Aorta (tissue), 5 donors: ENCODE measurements around the gene PNPLA7. TPM values are rescaled to one million over a fixed set of nuclear protein-coding genes. Genes with fewer than 3 reads are reported as not detected.

Experiments used
- ATAC-seq: fragments of 200-7000 bp; cut with Tn5 transposase; one replicate; pipeline ENCODE4 v1.9.1; 2022; ENCODE audit warnings: moderate library complexity; ENCODE audit not compliant: low FRiP score
- DNase-seq, 2 donors: peaks; one replicate each; pipeline ENCODE4 v3.0.0-alpha.2; 2020
- H3K27ac ChIP-seq, 2 donors: one replicate each; pipeline ENCODE4 v1.5.1; 2013; ENCODE audit warnings: low read length in 2 of 2, mild to moderate bottlenecking in 2 of 2, moderate library complexity in 2 of 2, control low read depth in 1 of 2, inconsistent platforms in 1 of 2, low read depth in 1 of 2
- H3K27me3 ChIP-seq, 2 donors: one replicate each; pipeline ENCODE4 v1.6.1; 2013; ENCODE audit warnings: control low read depth in 1 of 2, low read length in 1 of 2, mild to moderate bottlenecking in 1 of 2, moderate library complexity in 1 of 2; ENCODE audit not compliant: insufficient read depth in 2 of 2, control insufficient read depth in 1 of 2
- H3K36me3 ChIP-seq, 2 donors: one replicate each; pipeline ENCODE4 v1.6.1; 2013; ENCODE audit warnings: control low read depth in 1 of 2, low read length in 1 of 2, mild to moderate bottlenecking in 1 of 2; ENCODE audit not compliant: insufficient read depth in 2 of 2, control insufficient read depth in 1 of 2
- H3K4me1 ChIP-seq, 2 donors: one replicate each; pipeline ENCODE4 v1.6.1; 2013; ENCODE audit warnings: low read length in 2 of 2, control low read depth in 1 of 2, mild to moderate bottlenecking in 1 of 2, moderate library complexity in 1 of 2; ENCODE audit not compliant: insufficient read depth in 2 of 2, control insufficient read depth in 1 of 2
- H3K4me3 ChIP-seq, 2 donors: one replicate each; pipeline ENCODE4 v1.5.1; 2013; ENCODE audit warnings: low read length in 2 of 2, control low read depth in 1 of 2, mild to moderate bottlenecking in 1 of 2
- H3K9me3 ChIP-seq: one replicate; pipeline ENCODE4 v1.6.1; 2013; ENCODE audit warnings: mild to moderate bottlenecking, low read length; ENCODE audit not compliant: control insufficient read depth
- WGBS, 2 donors: extraction: QIAGEN DNeasy Blood & Tissue Kit; methylation state at CpG; one replicate each; pipeline ENCODE4 v1.1.7; 2013; 5-methylcytosine and 5-hydroxymethylcytosine counted together
- intact Hi-C, 2 donors: fragments of 100-400 bp; cut with DNase I; formaldehyde crosslinking; loops; one replicate each; pipeline versions ENCODE4 v1.14.2 to v1.15.0; 2022
- polyA plus RNA-seq, 2 donors: library from polyadenylated mRNA; stranded (reverse); fragments of 200-250 nt; gene quantifications; one replicate each; pipeline ENCODE4 v1.2.3, GENCODE V29; 2013
- total RNA-seq, 2 donors: library from RNA; stranded (reverse); fragmentation: NEBNext Ultra II Directional; extraction: Animal tissue kit (Norgen Biotek cat#: 25700); gene quantifications; one replicate each; pipeline ENCODE4 v1.2.1, GENCODE V29; 2021
- donor health status: healthy with polysubstance abuse.
- donor health status: Bipolar disorder and iron deficiency.
- donor health status: DM: no; HTN: no; CAD: no.
- donor health status: DM: no; HTN: no; CAD: no.
- donor health status: DM: yes; HTN: yes; CAD: no.

The PNPLA7 gene
- total and polyA plus RNA-seq, 4 donors = 2.1 to 36.6 (median 9.0) TPM

- H3K4me1 ChIP-seq = peaks cover 0 to 2% of the 10 kb centered on the region in 2 donors
- no peaks in the 10 kb centered on the region for H3K9me3 ChIP-seq
- H3K27me3 ChIP-seq = no peaks in the 10 kb centered on the region
- no peak overlapping the region for H3K4me3 ChIP-seq
- no peak for DNase-seq
- no peaks in the 10 kb centered on the region for H3K36me3 ChIP-seq
- H3K27ac ChIP-seq = no peak overlapping the region
- no peak for ATAC-seq
- intact Hi-C loops = no loop called here
- 78 to 82% methylated on average over 5 of the region's 5 CpGs for WGBS, 2 donors
These were observed 19.9 kb downstream of the PNPLA7 start for GRCh38 chr9:137530331-137530730.

GRCh38 chr9:137524981-137525317 is 25.3 kb downstream of the PNPLA7 start:
- Histone ChIP-seq H3K4me3 (no peak overlapping the region), H3K36me3 (no peaks in the 10 kb centered on the region), H3K4me1 (no peaks in the 10 kb centered on the region), H3K27ac (no peak overlapping the region), H3K9me3 (no peaks in the 10 kb centered on the region), H3K27me3 (no peaks in the 10 kb centered on the region)
- intact Hi-C loops = loop anchor here in 1 of 2 donors (2.0 to 10.0 kb wide), 2 partner anchors 100 to 230 kb away; partner anchors contain the start of genes EXD3 and NOXA1
- whole genome bisulfite sequencing, 2 donors = 87 to 91% methylated on average over 5 of the region's 5 CpGs
- DNase-seq (no peak), ATAC-seq (no peak)

- no peak for ATAC-seq
- Histone ChIP-seq H3K36me3 (no peaks in the 10 kb centered on the region), H3K27ac (no peak overlapping the region), H3K27me3 (no peaks in the 10 kb centered on the region), H3K4me3 (no peak overlapping the region), H3K4me1 (no peaks in the 10 kb centered on the region), H3K9me3 (no peaks in the 10 kb centered on the region)
- intact Hi-C loops = loop anchor here in 1 of 2 donors (2.0 to 10.0 kb wide), 2 partner anchors 100 to 230 kb away; partner anchors contain the start of genes EXD3 and NOXA1
- 95 to 96% methylated on average over 33 of the region's 33 CpGs for WGBS, 2 donors
- no peak for DNase-seq
These were observed 25.8 kb downstream of the PNPLA7 start for GRCh38 chr9:137524161-137524980.

- H3K4me1 ChIP-seq = no peaks in the 10 kb centered on the region
- DNase-seq (no peak), ATAC-seq (peak; percentile 29)
- no peaks in the 10 kb centered on the region for H3K36me3 ChIP-seq
- no peak overlapping the region for H3K27ac ChIP-seq
- H3K9me3 ChIP-seq = no peaks in the 10 kb centered on the region
- 91 to 92% methylated on average over 36 of the region's 36 CpGs for WGBS, 2 donors
- H3K4me3 ChIP-seq = no peak overlapping the region
- intact Hi-C loops = loop anchor here in 1 of 2 donors (10.0 kb wide), 1 partner anchor 98 kb away; the partner anchor contains the start of genes EXD3 and NOXA1
- no peaks in the 10 kb centered on the region for H3K27me3 ChIP-seq
These were observed 27.3 kb downstream of the PNPLA7 start for GRCh38 chr9:137522746-137523455.

GRCh38 chr9:137521405-137521985 is 28.7 kb downstream of the PNPLA7 start:
- intact Hi-C loops = loop anchor here in 1 of 2 donors (10.0 kb wide), 1 partner anchor 97 kb away; the partner anchor contains the start of genes EXD3 and NOXA1
- WGBS, 2 donors = 91 to 94% methylated on average over 18 of the region's 18 CpGs
- no peaks in the 10 kb centered on the region for H3K27me3 ChIP-seq
- ATAC-seq (no peak), DNase-seq (no peak)
- H3K36me3 ChIP-seq = no peaks in the 10 kb centered on the region
- no peaks in the 10 kb centered on the region for H3K9me3 ChIP-seq
- no peaks in the 10 kb centered on the region for H3K4me1 ChIP-seq
- H3K4me3 ChIP-seq = no peak overlapping the region
- no peak overlapping the region for H3K27ac ChIP-seq

GRCh38 chr9:137520614-137521404 is 29.4 kb downstream of the PNPLA7 start:
- no peaks in the 10 kb centered on the region for H3K4me1 ChIP-seq
- intact Hi-C loops = loop anchor here in 1 of 2 donors (10.0 kb wide), 1 partner anchor 96 kb away; the partner anchor contains the start of genes EXD3 and NOXA1
- H3K27me3 ChIP-seq = no peaks in the 10 kb centered on the region
- no peak for DNase-seq
- no peak overlapping the region for H3K4me3 ChIP-seq
- WGBS, 2 donors = 87 to 90% methylated on average over 29 to 30 of the region's 30 CpGs
- H3K9me3 ChIP-seq = no peaks in the 10 kb centered on the region
- no peak overlapping the region for H3K27ac ChIP-seq
- H3K36me3 ChIP-seq = no peaks in the 10 kb centered on the region
- peak; percentile 11 for ATAC-seq

- intact Hi-C loops = no loop called here
- Histone ChIP-seq H3K4me3 (no peak overlapping the region), H3K27ac (no peak overlapping the region), H3K9me3 (no peaks in the 10 kb centered on the region), H3K36me3 (no peaks in the 10 kb centered on the region), H3K4me1 (no peaks in the 10 kb centered on the region), H3K27me3 (no peaks in the 10 kb centered on the region)
- ATAC-seq (no peak), DNase-seq (no peak)
- WGBS, 2 donors = 92 to 94% methylated on average over 10 of the region's 10 CpGs
These were observed 30.6 kb downstream of the PNPLA7 start for GRCh38 chr9:137519553-137519952.
